ENCODE data around the gene TMEM259.

DNA sequence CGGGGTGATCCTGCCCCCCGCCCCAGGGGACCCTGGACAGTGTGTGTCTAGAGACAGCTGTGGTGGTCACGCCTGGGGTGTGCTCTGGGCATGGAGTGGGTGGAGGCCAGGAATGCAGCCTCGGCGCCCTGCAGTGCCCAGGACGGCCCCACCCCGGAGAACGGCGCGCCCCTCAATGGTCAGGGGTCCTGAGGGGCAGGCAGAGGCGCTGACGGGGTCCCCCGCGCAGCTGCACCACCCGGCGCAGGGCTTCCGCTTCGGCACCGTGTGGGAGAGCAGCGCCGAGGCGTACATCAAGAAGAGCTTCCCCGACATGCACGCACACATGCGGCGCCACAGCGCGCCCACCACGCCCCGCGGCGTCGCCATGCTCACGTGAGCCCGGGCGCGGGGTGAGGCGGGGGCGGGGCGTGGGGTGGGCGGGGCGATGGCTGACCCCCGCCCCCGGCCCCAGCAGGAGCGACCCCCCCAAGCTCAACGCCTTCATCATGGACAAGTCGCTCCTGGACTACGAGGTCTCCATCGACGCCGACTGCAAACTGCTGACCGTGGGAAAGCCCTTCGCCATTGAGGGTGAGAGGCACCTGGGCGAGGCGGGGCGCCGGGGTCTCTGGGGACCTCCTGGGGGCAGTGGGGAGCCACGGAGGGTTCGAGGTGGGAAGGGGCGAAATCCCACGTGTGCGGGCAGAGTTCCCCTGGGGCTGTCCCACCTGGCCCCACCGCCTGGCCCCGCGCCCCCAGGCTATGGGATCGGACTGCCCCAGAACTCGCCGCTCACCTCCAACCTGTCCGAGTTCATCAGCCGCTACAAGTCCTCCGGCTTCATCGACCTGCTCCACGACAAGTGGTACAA, 13.3 kb downstream of the TMEM259 start:
- TF ChIP-seq MAX (IDR thresholded peaks at IDR 0.05; ENCODE audit: insufficient read depth, insufficient read length), result no peak
- no peak for TF ChIP-seq POLR2AphosphoS5 (IDR thresholded peaks at IDR 0.05; ENCODE audit: insufficient read depth, low read depth, low read length)
- TF ChIP-seq, protein P1, sequence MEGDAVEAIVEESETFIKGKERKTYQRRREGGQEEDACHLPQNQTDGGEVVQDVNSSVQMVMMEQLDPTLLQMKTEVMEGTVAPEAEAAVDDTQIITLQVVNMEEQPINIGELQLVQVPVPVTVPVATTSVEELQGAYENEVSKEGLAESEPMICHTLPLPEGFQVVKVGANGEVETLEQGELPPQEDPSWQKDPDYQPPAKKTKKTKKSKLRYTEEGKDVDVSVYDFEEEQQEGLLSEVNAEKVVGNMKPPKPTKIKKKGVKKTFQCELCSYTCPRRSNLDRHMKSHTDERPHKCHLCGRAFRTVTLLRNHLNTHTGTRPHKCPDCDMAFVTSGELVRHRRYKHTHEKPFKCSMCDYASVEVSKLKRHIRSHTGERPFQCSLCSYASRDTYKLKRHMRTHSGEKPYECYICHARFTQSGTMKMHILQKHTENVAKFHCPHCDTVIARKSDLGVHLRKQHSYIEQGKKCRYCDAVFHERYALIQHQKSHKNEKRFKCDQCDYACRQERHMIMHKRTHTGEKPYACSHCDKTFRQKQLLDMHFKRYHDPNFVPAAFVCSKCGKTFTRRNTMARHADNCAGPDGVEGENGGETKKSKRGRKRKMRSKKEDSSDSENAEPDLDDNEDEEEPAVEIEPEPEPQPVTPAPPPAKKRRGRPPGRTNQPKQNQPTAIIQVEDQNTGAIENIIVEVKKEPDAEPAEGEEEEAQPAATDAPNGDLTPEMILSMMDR (IDR thresholded peaks at IDR 0.05; ENCODE audit: extremely low read depth in 1 of 2, insufficient read depth in 1 of 2, low read depth in 1 of 2, low read length in 2 of 2), result no peak
